Mesendoderm (in vitro differentiated cells): ENCODE data around the gene SCRN1.
A peak's percentile ranks its signal among the peaks of the same experiment; 100 is the strongest.

Experiments used
- DNase-seq: peaks from one replicate; pipeline ENCODE4 v3.0.0; 2013
- H2AK5ac ChIP-seq: 2 replicates; pipeline ENCODE4 v1.6.1; 2013; ENCODE audit warnings: low read length, inconsistent platforms
- H2BK120ac ChIP-seq: 2 replicates; pipeline ENCODE4 v1.6.1; 2013; ENCODE audit warnings: low read depth, mild to moderate bottlenecking, low read length, moderate library complexity, mixed read lengths
- H2BK15ac ChIP-seq: replicated peaks from 2 replicates; pipeline ENCODE4 v1.6.1; 2013; ENCODE audit warnings: low read depth, mild to moderate bottlenecking, moderate library complexity
- H2BK5ac ChIP-seq: 2 replicates; pipeline ENCODE4 v1.6.1; 2013; ENCODE audit warnings: low read length, inconsistent platforms
- H3K18ac ChIP-seq: 2 replicates; pipeline ENCODE4 v1.6.1; 2013; ENCODE audit warnings: mild to moderate bottlenecking, low read length, mixed read lengths
- H3K23ac ChIP-seq: one replicate; pipeline ENCODE4 v1.6.1; 2013; ENCODE audit warnings: low read length
- H3K27ac ChIP-seq: 2 replicates; pipeline ENCODE4 v1.5.1; 2013; ENCODE audit warnings: low read depth, mild to moderate bottlenecking, inconsistent platforms, low read length, moderate library complexity
- H3K27me3 ChIP-seq: 2 replicates; pipeline ENCODE4 v1.6.1; 2013; ENCODE audit warnings: low read length, control low read depth, mild to moderate bottlenecking, inconsistent platforms; ENCODE audit not compliant: insufficient read depth, poor library complexity
- H3K36me3 ChIP-seq: 2 replicates; pipeline ENCODE4 v1.6.1; 2013; ENCODE audit warnings: low read length, inconsistent platforms; ENCODE audit not compliant: control insufficient read depth, insufficient read depth
- H3K4ac ChIP-seq: one replicate; pipeline ENCODE4 v1.6.1; 2013; ENCODE audit warnings: low read depth, mild to moderate bottlenecking, low read length, moderate library complexity
- H3K4me1 ChIP-seq: 2 replicates; pipeline ENCODE4 v1.6.1; 2013; ENCODE audit warnings: low read depth, low read length, inconsistent platforms; ENCODE audit not compliant: control insufficient read depth
- H3K4me2 ChIP-seq: 2 replicates; pipeline ENCODE4 v1.6.1; 2013; ENCODE audit warnings: low read length
- H3K4me3 ChIP-seq: 2 replicates; pipeline ENCODE4 v1.5.1; 2013; ENCODE audit warnings: mild to moderate bottlenecking, low read length
- H3K56ac ChIP-seq: one replicate; pipeline ENCODE4 v1.6.1; 2013; ENCODE audit warnings: low read length
- H3K79me1 ChIP-seq: 2 replicates; pipeline ENCODE4 v1.6.1; 2013; ENCODE audit warnings: low read length, inconsistent platforms
- H3K79me2 ChIP-seq: 2 replicates; pipeline ENCODE4 v1.6.1; 2013; ENCODE audit warnings: mild to moderate bottlenecking, low read length; ENCODE audit not compliant: control insufficient read depth, insufficient read depth
- H3K9ac ChIP-seq: 2 replicates; pipeline ENCODE4 v1.6.1; 2013; ENCODE audit warnings: low read length, inconsistent platforms
- H4K5ac ChIP-seq: one replicate; pipeline ENCODE4 v1.6.1; 2013; ENCODE audit warnings: low read length
- H4K8ac ChIP-seq: one replicate; pipeline ENCODE4 v1.6.1; 2013; ENCODE audit warnings: low read depth, mild to moderate bottlenecking, control low read depth, low read length, moderate library complexity
- WGBS: extraction: QIAGEN DNeasy Blood & Tissue Kit; methylation state at CpG from one replicate; pipeline ENCODE4 v1.1.7; 2013; ENCODE audit warnings: low lambda C conversion rate, missing lambda C conversion rate; ENCODE audit not compliant: insufficient coverage; ENCODE audit errors: extremely low coverage; 5-methylcytosine and 5-hydroxymethylcytosine counted together

Gene SCRN1

DNA sequence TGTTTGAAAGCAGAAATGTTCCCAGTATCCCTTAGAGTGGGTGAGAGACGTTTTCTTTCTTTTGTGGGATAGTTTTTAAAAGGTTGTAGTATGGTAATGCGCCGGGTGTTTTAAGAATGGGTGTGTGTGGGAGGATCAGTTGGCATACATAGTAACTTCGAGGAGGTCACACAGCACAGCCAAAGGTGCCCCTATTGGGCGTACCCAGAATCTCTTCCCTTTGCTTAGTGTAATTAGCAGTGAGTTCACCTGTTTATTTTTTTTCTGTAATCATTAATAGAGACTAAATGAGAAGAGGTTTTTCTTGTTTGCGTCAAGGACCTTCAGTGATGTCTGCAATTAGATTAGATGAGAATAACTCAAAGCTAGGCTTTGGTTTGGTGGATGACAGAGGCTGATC is 40.1 kb upstream of the SCRN1 start:
- no peak overlapping the region for H2BK5ac ChIP-seq
- peak overlapping the region; percentile 10 for H3K9ac ChIP-seq
- no peak overlapping the region for H3K27ac ChIP-seq
- H3K18ac ChIP-seq: no peak overlapping the region
- H2BK15ac ChIP-seq: no peak overlapping the region
- no peak overlapping the region for H4K8ac ChIP-seq
- H3K36me3 ChIP-seq: peaks cover 2% of the 10 kb centered on the region
- H3K56ac ChIP-seq: no peak overlapping the region
- peaks cover 22% of the 10 kb centered on the region for H3K79me1 ChIP-seq
- H3K79me2 ChIP-seq: peaks cover 51% of the 10 kb centered on the region
- H3K4me1 ChIP-seq: peaks cover 13% of the 10 kb centered on the region
- H2BK120ac ChIP-seq: no peak overlapping the region
- no peaks in the 10 kb centered on the region for H3K27me3 ChIP-seq
- H2AK5ac ChIP-seq: no peak overlapping the region
- no peak for DNase-seq
- no peak overlapping the region for H3K4me3 ChIP-seq
- H3K23ac ChIP-seq: no peak overlapping the region
- WGBS: no CpG with 5 or more reads among the region's 6 CpGs
- H3K4ac ChIP-seq: no peak overlapping the region
- H4K5ac ChIP-seq: no peak overlapping the region
- H3K4me2 ChIP-seq: peak overlapping the region; percentile 86

DNA sequence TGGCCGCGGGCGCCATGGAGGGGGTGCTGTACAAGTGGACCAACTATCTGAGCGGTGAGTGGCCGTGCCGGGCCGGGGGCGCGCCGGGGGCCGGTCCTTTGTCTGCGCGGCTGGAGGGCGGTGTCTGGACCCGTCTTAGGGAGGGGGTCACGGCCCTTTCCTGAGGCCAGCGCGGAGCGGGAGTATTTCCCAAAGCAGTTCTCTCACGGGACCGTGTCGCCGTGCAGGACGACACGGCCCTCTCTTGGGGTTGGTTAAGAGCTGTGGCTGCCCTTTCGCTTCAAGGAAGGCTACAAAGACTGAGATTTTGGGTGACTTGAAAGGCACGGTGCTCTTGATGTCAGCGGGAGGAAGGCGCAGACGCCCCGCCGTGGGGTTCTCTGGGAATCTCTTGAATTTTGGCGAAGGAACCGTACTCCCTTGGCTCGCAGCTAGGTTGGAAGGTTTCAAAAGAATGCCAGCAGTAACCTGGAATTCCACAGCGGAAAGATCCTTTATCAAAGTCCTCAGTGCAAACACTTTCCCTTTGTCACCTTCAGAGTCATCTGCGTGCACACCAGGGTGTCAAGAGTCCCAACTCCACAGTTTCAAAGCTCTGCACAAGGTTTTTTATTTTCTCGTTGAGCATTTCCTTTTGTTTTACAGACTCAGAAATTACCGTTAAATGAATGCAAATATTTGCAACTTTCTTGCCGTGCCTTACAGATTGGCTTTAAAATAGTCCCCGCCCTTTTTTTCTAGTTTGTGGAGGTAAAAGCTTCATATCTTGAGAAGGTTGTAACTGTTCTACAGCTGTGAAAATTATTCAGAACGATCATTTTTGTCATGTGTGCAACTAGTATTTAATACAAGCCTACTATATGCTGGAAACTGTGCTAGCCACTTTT is 39.4 kb upstream of the SCRN1 start:
- no peak overlapping the region for H2BK120ac ChIP-seq
- no peak overlapping the region for H4K5ac ChIP-seq
- H2AK5ac ChIP-seq: no peak overlapping the region
- DNase-seq: peak; percentile 87
- peaks cover 21% of the 10 kb centered on the region for H3K79me1 ChIP-seq
- H3K4me1 ChIP-seq: peaks cover 13% of the 10 kb centered on the region
- H2BK15ac ChIP-seq: no peak overlapping the region
- H3K4me3 ChIP-seq: peak overlapping the region; percentile 98
- peak overlapping the region; percentile 32 for H2BK5ac ChIP-seq
- H3K18ac ChIP-seq: peak overlapping the region; percentile 88
- H3K4me2 ChIP-seq: peak overlapping the region; percentile 86
- peaks cover 54% of the 10 kb centered on the region for H3K79me2 ChIP-seq
- H3K23ac ChIP-seq: no peak overlapping the region
- no CpG with 5 or more reads among the region's 42 CpGs for WGBS
- peaks cover 2% of the 10 kb centered on the region for H3K36me3 ChIP-seq
- peak overlapping the region; percentile 18 for H3K4ac ChIP-seq
- H3K56ac ChIP-seq: peak overlapping the region; percentile 89
- H3K27ac ChIP-seq: peak overlapping the region; percentile 96
- H4K8ac ChIP-seq: no peak overlapping the region
- no peaks in the 10 kb centered on the region for H3K27me3 ChIP-seq
- H3K9ac ChIP-seq: peak overlapping the region; percentile 94

DNA sequence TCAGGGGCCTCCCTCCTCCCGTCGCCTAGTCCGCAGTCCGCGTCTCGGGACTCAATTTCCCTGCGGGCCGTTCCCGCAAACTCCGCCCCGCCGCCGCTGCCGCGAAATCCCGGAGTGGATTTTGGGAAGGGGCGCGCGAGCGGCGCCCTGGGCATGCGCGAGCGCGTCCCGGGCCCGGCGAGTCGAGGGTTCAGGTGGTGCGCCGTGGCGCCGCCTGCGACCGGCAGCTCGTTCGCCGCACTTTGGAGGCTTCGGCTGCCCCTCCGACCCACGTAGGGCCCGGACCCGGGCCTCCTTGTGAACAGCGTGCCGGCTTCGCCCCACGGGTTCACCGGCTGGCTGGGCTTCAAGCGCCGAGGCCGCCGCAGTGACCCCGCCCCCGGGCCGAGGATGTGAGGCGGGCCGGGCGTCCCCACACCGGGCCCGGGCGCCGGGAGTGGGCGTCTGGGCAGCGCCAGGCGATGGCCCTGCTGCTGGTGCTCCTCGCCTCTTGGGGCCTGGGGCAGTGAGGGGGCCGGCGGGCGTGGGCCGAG is 38.7 kb upstream of the SCRN1 start, which contains the start of gene PLEKHA8:
Gene PLEKHA8, plus strand, starts transcription at position 197 of the 533 bp plus-strand sequence. CDS start 351 bp downstream, outside the sequence.
- H3K27ac ChIP-seq: peak within 1 kb of the TSS; percentile 96
- no peak within 1 kb of the TSS for H2AK5ac ChIP-seq
- no peak within 1 kb of the TSS for H3K23ac ChIP-seq
- peak; percentile 95 for DNase-seq
- peak within 1 kb of the TSS; percentile 94 for H3K9ac ChIP-seq
- peaks cover 2% of the 10 kb centered on the region for H3K36me3 ChIP-seq
- peak within 1 kb of the TSS; percentile 95 for H3K4me2 ChIP-seq
- peak within 1 kb of the TSS; percentile 98 for H3K4me3 ChIP-seq
- peak within 1 kb of the TSS; percentile 89 for H3K56ac ChIP-seq
- peak within 1 kb of the TSS; percentile 18 for H3K4ac ChIP-seq
- H2BK5ac ChIP-seq: peak within 1 kb of the TSS; percentile 76
- no peak within 1 kb of the TSS for H2BK120ac ChIP-seq
- peaks cover 61% of the 10 kb centered on the region for H3K79me2 ChIP-seq
- peaks cover 27% of the 10 kb centered on the region for H3K79me1 ChIP-seq
- H2BK15ac ChIP-seq: no peak within 1 kb of the TSS
- peak within 1 kb of the TSS; percentile 65 for H4K8ac ChIP-seq
- H3K18ac ChIP-seq: peak within 1 kb of the TSS; percentile 88
- no peaks in the 10 kb centered on the region for H3K27me3 ChIP-seq
- H4K5ac ChIP-seq: no peak within 1 kb of the TSS
- WGBS: no CpG with 5 or more reads among the region's 70 CpGs
- H3K4me1 ChIP-seq: peaks cover 15% of the 10 kb centered on the region

DNA sequence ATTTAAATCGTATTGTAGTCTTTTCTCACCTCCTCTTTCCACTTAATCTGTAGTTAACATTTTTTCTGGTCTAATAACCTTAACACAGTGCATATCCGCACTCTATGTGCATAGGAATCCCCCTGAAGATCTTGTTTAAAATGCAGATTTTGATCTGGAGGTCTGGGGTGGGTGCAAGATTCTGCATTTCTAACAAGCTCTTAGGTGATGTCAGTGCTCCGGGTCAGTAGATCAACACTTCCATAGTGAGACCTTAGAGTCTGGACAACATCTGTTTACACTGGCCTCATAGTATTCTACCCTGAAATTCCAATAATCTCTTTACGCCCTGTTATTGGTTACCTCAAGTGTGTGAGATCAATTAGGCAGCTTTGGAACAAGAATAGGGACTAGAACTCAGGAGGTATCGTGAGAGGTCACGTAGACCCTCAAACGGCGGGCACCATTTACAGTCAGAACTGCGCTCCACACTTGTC is 38.2 kb upstream of the SCRN1 start:
- H3K4ac ChIP-seq: no peak overlapping the region
- H4K8ac ChIP-seq: no peak overlapping the region
- H2BK15ac ChIP-seq: no peak overlapping the region
- DNase-seq: no peak
- no peak overlapping the region for H2AK5ac ChIP-seq
- peaks cover 62% of the 10 kb centered on the region for H3K79me2 ChIP-seq
- peak overlapping the region; percentile 66 for H3K4me3 ChIP-seq
- H3K23ac ChIP-seq: no peak overlapping the region
- no peaks in the 10 kb centered on the region for H3K27me3 ChIP-seq
- no CpG with 5 or more reads among the region's 9 CpGs for WGBS
- peak overlapping the region; percentile 75 for H3K9ac ChIP-seq
- peak overlapping the region; percentile 35 for H3K18ac ChIP-seq
- peaks cover 29% of the 10 kb centered on the region for H3K79me1 ChIP-seq
- H2BK120ac ChIP-seq: no peak overlapping the region
- H3K56ac ChIP-seq: peak overlapping the region; percentile 87
- peak overlapping the region; percentile 77 for H3K27ac ChIP-seq
- peak overlapping the region; percentile 76 for H2BK5ac ChIP-seq
- peak overlapping the region; percentile 95 for H3K4me2 ChIP-seq
- no peak overlapping the region for H4K5ac ChIP-seq
- peaks cover 15% of the 10 kb centered on the region for H3K4me1 ChIP-seq
- H3K36me3 ChIP-seq: peaks cover 1% of the 10 kb centered on the region

DNA sequence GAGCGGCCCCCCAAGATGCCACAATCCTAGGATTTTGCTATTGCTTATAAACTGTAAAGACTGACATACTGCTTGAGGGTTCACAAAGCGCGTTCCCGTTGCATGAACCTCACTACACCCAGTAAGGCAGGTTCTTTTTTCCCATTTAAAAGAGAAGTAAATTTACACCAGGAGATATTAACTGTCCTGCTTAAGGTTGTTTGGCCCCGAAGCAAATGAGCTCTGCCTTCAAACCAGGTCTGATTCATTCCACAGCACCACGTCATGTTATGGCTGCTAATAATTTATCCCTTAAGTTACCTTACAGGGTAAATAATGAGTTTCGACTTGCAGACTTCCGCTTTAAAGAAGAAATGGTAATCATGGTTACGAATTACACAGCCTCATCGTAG is 37.5 kb upstream of the SCRN1 start:
- Histone ChIP-seq H3K4me2 (peak overlapping the region; percentile 49), H2BK5ac (peak overlapping the region; percentile 2), H3K36me3 (no peaks in the 10 kb centered on the region), H3K27ac (peak overlapping the region; percentile 71), H3K9ac (peak overlapping the region; percentile 49), H3K79me2 (peaks cover 54% of the 10 kb centered on the region), H3K4ac (no peak overlapping the region), H2BK15ac (no peak overlapping the region), H3K56ac (peak overlapping the region; percentile 59), H3K18ac (peak overlapping the region; percentile 90), H3K79me1 (peaks cover 26% of the 10 kb centered on the region), H4K5ac (no peak overlapping the region), H3K23ac (no peak overlapping the region), H3K4me1 (peaks cover 15% of the 10 kb centered on the region), H3K4me3 (peak overlapping the region; percentile 48), H4K8ac (peak overlapping the region; percentile 65), H2AK5ac (no peak overlapping the region), H3K27me3 (no peaks in the 10 kb centered on the region), H2BK120ac (no peak overlapping the region)
- no peak for DNase-seq
- WGBS: no CpG with 5 or more reads among the region's 10 CpGs
